Adipocyte (in vitro differentiated cells): ENCODE measurements around the gene OR52N5.

Experiments used
- DNase-seq: peaks from one replicate; pipeline ENCODE4 v3.0.0-alpha.2; 2015; ENCODE audit warnings: low read depth
- H3K27me3 ChIP-seq: replicated peaks from 2 replicates; pipeline ENCODE4 v1.7.0; 2013; ENCODE audit warnings: mild to moderate bottlenecking, low read length, moderate library complexity; ENCODE audit not compliant: control insufficient read depth, insufficient read depth
- H3K36me3 ChIP-seq: 2 replicates; pipeline ENCODE4 v1.7.0; 2013; ENCODE audit warnings: low read length, mild to moderate bottlenecking, moderate library complexity; ENCODE audit not compliant: control insufficient read depth, insufficient read depth, severe bottlenecking
- H3K4me1 ChIP-seq: 2 replicates; pipeline ENCODE4 v1.7.0; 2013; ENCODE audit warnings: mild to moderate bottlenecking, low read length, moderate library complexity; ENCODE audit not compliant: control insufficient read depth, insufficient read depth
- H3K4me3 ChIP-seq: 2 replicates; pipeline ENCODE4 v1.7.0; 2013; ENCODE audit warnings: mild to moderate bottlenecking, low read length, moderate library complexity
- H3K9ac ChIP-seq: 2 replicates; pipeline ENCODE4 v1.7.0; 2013; ENCODE audit warnings: mild to moderate bottlenecking, low read length, moderate library complexity
- H3K9me3 ChIP-seq: 2 replicates; pipeline ENCODE4 v1.7.0; 2013; ENCODE audit warnings: mild to moderate bottlenecking, low read length, moderate library complexity; ENCODE audit not compliant: control insufficient read depth

The OR52N5 gene

GRCh38 chr11:5767056-5767455 lies 16.1 kb downstream of the OR52N5 start:
- Histone ChIP-seq H3K4me1 (no peaks in the 10 kb centered on the region), H3K9ac (no peak overlapping the region), H3K27me3 (no peaks in the 10 kb centered on the region), H3K4me3 (no peak overlapping the region), H3K9me3 (no peaks in the 10 kb centered on the region), H3K36me3 (no peaks in the 10 kb centered on the region)
- DNase-seq, result no peak

GRCh38 chr11:5753943-5754342 lies 29.2 kb downstream of the OR52N5 start, which contains the start of gene OR52N4:
OR52N4 (plus strand) TSS chr11:5754243; CDS start chr11:5754741, 498 bp downstream.
- Histone ChIP-seq H3K27me3 (no peaks in the 10 kb centered on the region), H3K4me3 (no peak within 1 kb of the TSS), H3K9me3 (no peaks in the 10 kb centered on the region), H3K9ac (no peak within 1 kb of the TSS), H3K36me3 (no peaks in the 10 kb centered on the region), H3K4me1 (no peaks in the 10 kb centered on the region)
- no peak for DNase-seq

GRCh38 chr11:5749836-5750235 lies 33.3 kb downstream of the OR52N5 start:
- H3K27me3 ChIP-seq, result no peaks in the 10 kb centered on the region
- no peaks in the 10 kb centered on the region for H3K4me1 ChIP-seq
- H3K9ac ChIP-seq, result no peak overlapping the region
- no peak overlapping the region for H3K4me3 ChIP-seq
- H3K36me3 ChIP-seq, result no peaks in the 10 kb centered on the region
- no peak for DNase-seq
- peaks cover 4% of the 10 kb centered on the region for H3K9me3 ChIP-seq

GRCh38 chr11:5746614-5747013 lies 36.5 kb downstream of the OR52N5 start:
- H3K9me3 ChIP-seq, result peaks cover 14% of the 10 kb centered on the region
- H3K4me3 ChIP-seq, result no peak overlapping the region
- H3K9ac ChIP-seq, result no peak overlapping the region
- H3K4me1 ChIP-seq, result no peaks in the 10 kb centered on the region
- DNase-seq, result no peak
- H3K36me3 ChIP-seq, result no peaks in the 10 kb centered on the region
- H3K27me3 ChIP-seq, result no peaks in the 10 kb centered on the region

- H3K4me3 ChIP-seq, result no peak overlapping the region
- DNase-seq, result no peak
- H3K27me3 ChIP-seq, result no peaks in the 10 kb centered on the region
- H3K9me3 ChIP-seq, result peaks cover 14% of the 10 kb centered on the region
- no peak overlapping the region for H3K9ac ChIP-seq
- peaks cover 12% of the 10 kb centered on the region for H3K4me1 ChIP-seq
- no peaks in the 10 kb centered on the region for H3K36me3 ChIP-seq
Observed at GRCh38 chr11:5738431-5738830, 44.7 kb downstream of the OR52N5 start.

- Histone ChIP-seq H3K4me1 (peaks cover 12% of the 10 kb centered on the region), H3K36me3 (no peaks in the 10 kb centered on the region), H3K9me3 (peaks cover 14% of the 10 kb centered on the region), H3K27me3 (no peaks in the 10 kb centered on the region), H3K4me3 (no peak overlapping the region), H3K9ac (no peak overlapping the region)
- DNase-seq, result no peak
Observed at GRCh38 chr11:5737670-5738392, 45.3 kb downstream of the OR52N5 start.

- H3K9ac ChIP-seq, result no peak overlapping the region
- peaks cover 7% of the 10 kb centered on the region for H3K9me3 ChIP-seq
- H3K27me3 ChIP-seq, result no peaks in the 10 kb centered on the region
- H3K36me3 ChIP-seq, result no peaks in the 10 kb centered on the region
- no peak overlapping the region for H3K4me3 ChIP-seq
- DNase-seq, result peak; percentile 15
- peaks cover 12% of the 10 kb centered on the region for H3K4me1 ChIP-seq
Observed at GRCh38 chr11:5737091-5737490, 46.1 kb downstream of the OR52N5 start.

- Histone ChIP-seq H3K9ac (no peak within 1 kb of the TSS), H3K4me3 (no peak within 1 kb of the TSS), H3K36me3 (no peaks in the 10 kb centered on the region), H3K27me3 (no peaks in the 10 kb centered on the region), H3K4me1 (peaks cover 12% of the 10 kb centered on the region), H3K9me3 (peaks cover 1% of the 10 kb centered on the region)
- no peak for DNase-seq
Observed at GRCh38 chr11:5736396-5736795, 46.8 kb downstream of the OR52N5 start, which contains the start of gene OR56B1. OR56B1 (plus strand) TSS chr11:5736448; CDS start chr11:5736517, 69 bp downstream.

- H3K27me3 ChIP-seq, result peaks cover 7% of the 10 kb centered on the region
- no peak overlapping the region for H3K4me3 ChIP-seq
- DNase-seq, result no peak
- H3K9me3 ChIP-seq, result no peaks in the 10 kb centered on the region
- no peaks in the 10 kb centered on the region for H3K4me1 ChIP-seq
- H3K36me3 ChIP-seq, result no peaks in the 10 kb centered on the region
- H3K9ac ChIP-seq, result no peak overlapping the region
Observed at GRCh38 chr11:5727691-5728090, 55.5 kb downstream of the OR52N5 start.

GRCh38 chr11:5726351-5726750 lies 56.8 kb downstream of the OR52N5 start:
- DNase-seq, result no peak
- Histone ChIP-seq H3K4me3 (no peak overlapping the region), H3K36me3 (no peaks in the 10 kb centered on the region), H3K4me1 (no peaks in the 10 kb centered on the region), H3K9me3 (no peaks in the 10 kb centered on the region), H3K9ac (no peak overlapping the region), H3K27me3 (peaks cover 7% of the 10 kb centered on the region)
